Measurements from ENCODE around the gene BOK. TPM values are rescaled to one million over a fixed set of nuclear protein-coding genes. Genes with fewer than 3 reads are reported as not detected.

The BOK gene
- total RNA-seq, 1 donor from 2014 or later, result not detected

DNA sequence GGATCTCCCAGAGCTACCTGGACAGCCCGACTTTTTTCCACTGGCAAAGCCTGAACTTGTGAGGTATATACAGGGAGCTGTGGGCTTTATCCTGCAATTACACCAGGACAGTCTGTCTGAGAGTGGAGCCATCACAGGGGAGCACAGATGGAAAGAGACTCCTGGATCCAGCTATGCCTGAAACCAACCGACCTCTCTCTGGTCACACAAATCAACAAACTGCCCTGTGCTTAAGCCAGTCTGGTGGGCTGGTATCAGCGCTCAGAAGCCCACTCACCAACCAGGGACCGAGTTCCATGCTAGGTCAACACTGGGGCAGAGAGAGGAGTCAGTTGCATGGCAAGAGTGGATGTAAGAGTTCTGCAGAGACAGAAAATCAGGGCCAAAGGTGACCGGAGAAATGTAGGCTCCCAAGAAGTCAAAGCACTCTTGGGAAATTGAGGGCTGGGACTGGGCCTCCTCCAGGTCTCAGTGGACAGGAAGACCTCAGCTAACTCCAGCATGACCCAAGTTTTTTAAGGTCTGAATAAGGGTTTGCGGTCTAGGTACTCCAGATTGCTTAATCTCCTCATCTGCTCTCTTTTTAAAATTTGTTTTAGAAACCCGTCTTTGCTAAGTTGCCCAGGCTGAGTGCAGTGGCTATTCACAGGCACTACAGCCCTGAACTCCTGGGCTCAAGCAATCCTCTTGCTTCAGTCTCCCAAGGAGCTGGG lies 3.8 kb upstream of the BOK start:
- DNase-seq (no peak), ATAC-seq (ENCODE audit: low read depth) (no peak)
- Mint-ChIP-seq H3K27ac (no peak overlapping the region), H3K36me3 (ENCODE audit: low read depth) (peaks cover 4% of the 10 kb centered on the region), H3K9me3 (peaks cover 14% of the 10 kb centered on the region), H3K4me1 (peaks cover 5% of the 10 kb centered on the region), H3K27me3 (peaks cover 41% of the 10 kb centered on the region), H3K4me3 (no peak overlapping the region)
- intact Hi-C loops (cut with micrococcal nuclease), result no loop called here
- POLR2A ChIA-PET, result no interaction called here
- TF ChIP-seq, protein P1, sequence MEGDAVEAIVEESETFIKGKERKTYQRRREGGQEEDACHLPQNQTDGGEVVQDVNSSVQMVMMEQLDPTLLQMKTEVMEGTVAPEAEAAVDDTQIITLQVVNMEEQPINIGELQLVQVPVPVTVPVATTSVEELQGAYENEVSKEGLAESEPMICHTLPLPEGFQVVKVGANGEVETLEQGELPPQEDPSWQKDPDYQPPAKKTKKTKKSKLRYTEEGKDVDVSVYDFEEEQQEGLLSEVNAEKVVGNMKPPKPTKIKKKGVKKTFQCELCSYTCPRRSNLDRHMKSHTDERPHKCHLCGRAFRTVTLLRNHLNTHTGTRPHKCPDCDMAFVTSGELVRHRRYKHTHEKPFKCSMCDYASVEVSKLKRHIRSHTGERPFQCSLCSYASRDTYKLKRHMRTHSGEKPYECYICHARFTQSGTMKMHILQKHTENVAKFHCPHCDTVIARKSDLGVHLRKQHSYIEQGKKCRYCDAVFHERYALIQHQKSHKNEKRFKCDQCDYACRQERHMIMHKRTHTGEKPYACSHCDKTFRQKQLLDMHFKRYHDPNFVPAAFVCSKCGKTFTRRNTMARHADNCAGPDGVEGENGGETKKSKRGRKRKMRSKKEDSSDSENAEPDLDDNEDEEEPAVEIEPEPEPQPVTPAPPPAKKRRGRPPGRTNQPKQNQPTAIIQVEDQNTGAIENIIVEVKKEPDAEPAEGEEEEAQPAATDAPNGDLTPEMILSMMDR (IDR thresholded peaks at IDR 0.05), result no peak
- CTCF ChIA-PET, result no interaction called here

DNA sequence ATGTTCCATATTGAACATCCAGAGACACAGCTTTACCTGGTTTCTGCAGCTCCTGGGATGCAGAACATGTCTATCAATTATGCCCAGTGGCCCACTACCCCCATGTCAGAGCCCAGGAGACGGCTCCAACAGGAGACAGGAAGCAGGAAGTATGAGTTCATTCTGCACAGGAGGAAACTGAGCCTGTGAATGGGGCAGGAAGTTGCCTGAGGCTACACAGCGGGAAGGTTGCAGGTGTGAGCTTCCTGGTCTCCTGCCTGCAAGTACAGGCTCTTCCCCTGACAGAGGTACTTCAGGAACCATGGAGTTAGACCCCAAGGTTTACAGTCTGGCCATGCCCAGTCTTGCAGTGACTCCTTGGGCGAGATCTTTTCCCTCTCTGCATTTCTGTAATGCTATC lies 2.8 kb upstream of the BOK start:
- TF ChIP-seq, protein P1 (IDR thresholded peaks at IDR 0.05), result no peak
- Mint-ChIP-seq H3K4me1 (peaks cover 7% of the 10 kb centered on the region), H3K36me3 (ENCODE audit: low read depth) (peaks cover 4% of the 10 kb centered on the region), H3K4me3 (no peak overlapping the region), H3K27ac (no peak overlapping the region), H3K27me3 (peaks cover 50% of the 10 kb centered on the region), H3K9me3 (peaks cover 14% of the 10 kb centered on the region)
- POLR2A ChIA-PET, result no interaction called here
- ATAC-seq (ENCODE audit: low read depth), result no peak
- DNase-seq, result no peak
- intact Hi-C loops (cut with micrococcal nuclease), result no loop called here
- CTCF ChIA-PET, result no interaction called here

DNA sequence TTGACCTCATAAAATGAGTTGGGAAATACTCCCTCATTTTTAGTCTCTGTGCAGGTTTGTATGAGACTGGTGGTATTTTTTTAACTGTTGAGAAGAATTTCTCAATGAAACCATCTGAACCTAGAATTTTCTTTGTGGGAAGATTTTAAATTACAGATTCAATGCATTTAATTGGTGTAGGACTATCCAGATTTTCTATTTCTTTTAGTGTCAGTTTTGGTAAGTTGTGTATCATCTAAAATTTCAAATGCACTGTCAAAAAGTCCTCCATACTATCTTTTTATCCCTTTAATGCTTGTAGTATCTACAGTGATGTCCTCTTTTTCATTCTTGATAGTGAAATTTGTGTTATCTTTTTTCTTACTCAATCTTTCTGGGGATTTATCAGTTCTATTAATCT lies 1.8 kb upstream of the BOK start:
- Mint-ChIP-seq H3K27ac (no peak overlapping the region), H3K36me3 (ENCODE audit: low read depth) (peaks cover 4% of the 10 kb centered on the region), H3K27me3 (peaks cover 45% of the 10 kb centered on the region), H3K9me3 (peaks cover 14% of the 10 kb centered on the region), H3K4me1 (peaks cover 7% of the 10 kb centered on the region), H3K4me3 (no peak overlapping the region)
- ChIA-PET CTCF (no interaction called here), POLR2A (interaction anchor here (0.6 to 0.7 kb wide), 4 partner anchors 75 to 452 kb away, joined by 3 read pairs; no protein-coding TSS in a partner anchor)
- intact Hi-C loops (cut with micrococcal nuclease), result no loop called here
- DNase-seq (no peak), ATAC-seq (ENCODE audit: low read depth) (no peak)
- TF ChIP-seq, protein P1 (IDR thresholded peaks at IDR 0.05), result no peak

DNA sequence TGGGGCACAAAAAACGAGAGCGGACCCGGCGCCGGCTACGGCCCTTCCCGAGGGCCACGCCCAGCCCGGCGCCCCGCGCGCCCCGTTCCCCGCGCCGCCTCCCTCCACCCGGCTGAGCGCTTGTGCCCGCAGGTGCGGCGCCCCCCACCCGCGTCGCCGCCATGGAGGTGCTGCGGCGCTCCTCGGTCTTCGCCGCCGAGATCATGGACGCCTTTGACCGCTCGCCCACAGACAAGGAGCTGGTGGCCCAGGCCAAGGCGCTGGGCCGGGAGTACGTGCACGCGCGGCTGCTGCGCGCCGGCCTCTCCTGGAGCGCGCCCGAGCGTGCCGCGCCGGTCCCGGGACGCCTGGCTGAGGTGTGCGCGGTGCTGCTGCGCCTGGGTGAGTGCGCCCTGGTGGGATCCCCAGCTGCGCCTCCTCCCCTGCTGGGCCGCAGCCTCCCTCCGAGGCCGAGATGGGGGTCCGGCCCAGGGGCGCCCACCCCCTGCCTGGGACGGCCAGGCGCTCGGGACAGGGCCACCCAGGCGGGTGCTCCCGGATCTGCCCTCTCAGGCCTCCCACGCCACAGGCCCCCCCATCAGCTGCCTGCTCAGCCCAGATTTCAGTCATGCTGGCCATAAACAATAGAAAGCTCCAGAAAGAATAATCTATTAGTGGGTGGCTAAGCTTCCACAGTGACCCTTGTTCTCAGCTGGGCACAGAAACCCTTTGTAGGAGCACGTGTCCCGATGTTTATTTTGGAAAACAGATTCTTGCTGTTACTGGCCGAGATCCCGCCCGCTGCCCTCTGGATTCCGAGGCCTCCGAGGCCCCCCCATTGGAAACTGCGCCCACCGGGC lies 997 bp downstream of the BOK start:
- Mint-ChIP-seq H3K27me3 (peaks cover 34% of the 10 kb centered on the region), H3K9me3 (peaks cover 14% of the 10 kb centered on the region), H3K4me3 (peak overlapping the region; percentile 32), H3K36me3 (ENCODE audit: low read depth) (peaks cover 4% of the 10 kb centered on the region), H3K27ac (no peak overlapping the region), H3K4me1 (peaks cover 7% of the 10 kb centered on the region)
- intact Hi-C loops (cut with micrococcal nuclease), result no loop called here
- DNase-seq (no peak), ATAC-seq (ENCODE audit: low read depth) (no peak)
- ChIA-PET CTCF (no interaction called here), POLR2A (no interaction called here)
- TF ChIP-seq, protein P1 (IDR thresholded peaks at IDR 0.05), result no peak

GRCh38 chr2:241560162-241560882 lies 1.8 kb downstream of the BOK start:
- Mint-ChIP-seq H3K4me3 (peak overlapping the region; percentile 29), H3K27ac (no peak overlapping the region), H3K9me3 (peaks cover 14% of the 10 kb centered on the region), H3K27me3 (peaks cover 34% of the 10 kb centered on the region), H3K36me3 (ENCODE audit: low read depth) (peaks cover 4% of the 10 kb centered on the region), H3K4me1 (peaks cover 7% of the 10 kb centered on the region)
- CTCF ChIA-PET, result no interaction called here
- ATAC-seq (ENCODE audit: low read depth), result no peak
- no peak for DNase-seq
- intact Hi-C loops (cut with micrococcal nuclease), result no loop called here
- POLR2A ChIA-PET, result no interaction called here
- TF ChIP-seq, protein P1 (IDR thresholded peaks at IDR 0.05), result no peak
